GM23248 (cell line): ENCODE data around the gene DDX39B.

ENCODE experiments used
- EZH2 ChIP-seq: fragments of 200-600 bp; sonication (generic); IDR thresholded peaks from 2 replicates; pipeline ENCODE4 v1.6.1; 2018; ENCODE audit warnings: antibody characterized with exemption, mild to moderate bottlenecking; ENCODE audit not compliant: insufficient read depth, poor library complexity, severe bottlenecking
- EZH2phosphoT487 ChIP-seq: fragments of 200-600 bp; sonication (generic); IDR thresholded peaks from 2 replicates; pipeline ENCODE4 v1.6.1; 2018; ENCODE audit warnings: antibody characterized with exemption, moderate library complexity, mild to moderate bottlenecking, low read depth; ENCODE audit not compliant: insufficient read depth

DNA sequence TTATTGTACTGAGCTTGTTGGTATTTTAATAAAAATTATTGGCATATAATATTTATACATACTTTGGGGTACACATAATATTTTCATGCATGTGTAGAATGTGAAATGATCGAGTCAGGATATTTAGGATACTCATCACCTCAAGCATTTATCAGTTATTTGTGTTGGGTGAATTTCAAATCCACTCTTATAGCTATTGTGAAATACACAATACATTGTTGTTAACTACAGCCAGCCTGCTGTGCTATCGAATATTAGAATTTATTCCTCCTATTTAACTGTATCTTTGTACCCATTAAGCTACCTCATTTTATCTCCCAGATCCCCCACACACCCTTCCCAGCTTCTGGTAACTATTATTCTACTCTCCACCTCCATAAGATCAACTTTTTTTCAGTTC, 58.4 kb downstream of the DDX39B start:
- TF ChIP-seq EZH2 (no peak), EZH2phosphoT487 (no peak)
